Measurements from ENCODE around the gene NEK6. TPM values are rescaled to one million over a fixed set of nuclear protein-coding genes. Genes with fewer than 3 reads are reported as not detected.

The NEK6 gene
- total RNA-seq, 1 donor from 2014 or later: 8.7 TPM

GRCh38 chr9:124285903-124286291 is 28.1 kb downstream of the NEK6 start:
- peak overlapping the region; percentile 76 for H3K27ac ChIP-seq (replicated peaks)
- intact Hi-C loops (cut with micrococcal nuclease): no loop called here
- H3K4me1 ChIP-seq: peaks cover 79% of the 10 kb centered on the region
- no peaks in the 10 kb centered on the region for H3K36me3 ChIP-seq
- peak; percentile 60 for DNase-seq
- TF ChIP-seq CTCF (IDR thresholded peaks at IDR 0.05; ENCODE audit: borderline replicate concordance): no peak
- H3K4me3 ChIP-seq: no peak overlapping the region
- H3K9me3 ChIP-seq (replicated peaks): no peaks in the 10 kb centered on the region
- H3K27me3 ChIP-seq (ENCODE audit: low read depth): no peaks in the 10 kb centered on the region

- intact Hi-C loops (cut with micrococcal nuclease): no loop called here
- no peak for DNase-seq
- peaks cover 79% of the 10 kb centered on the region for H3K4me1 ChIP-seq
- no peaks in the 10 kb centered on the region for H3K9me3 ChIP-seq (replicated peaks)
- no peak for TF ChIP-seq CTCF (IDR thresholded peaks at IDR 0.05; ENCODE audit: borderline replicate concordance)
- no peaks in the 10 kb centered on the region for H3K27me3 ChIP-seq (ENCODE audit: low read depth)
- H3K4me3 ChIP-seq: no peak overlapping the region
- H3K27ac ChIP-seq (replicated peaks): peak overlapping the region; percentile 76
- no peaks in the 10 kb centered on the region for H3K36me3 ChIP-seq
Measured at GRCh38 chr9:124286292-124286931, 28.7 kb downstream of the NEK6 start.

- no peak overlapping the region for H3K4me3 ChIP-seq
- H3K9me3 ChIP-seq (replicated peaks): no peaks in the 10 kb centered on the region
- no peaks in the 10 kb centered on the region for H3K36me3 ChIP-seq
- no peaks in the 10 kb centered on the region for H3K27me3 ChIP-seq (ENCODE audit: low read depth)
- DNase-seq: no peak
- TF ChIP-seq CTCF (IDR thresholded peaks at IDR 0.05; ENCODE audit: borderline replicate concordance): no peak
- H3K27ac ChIP-seq (replicated peaks): peak overlapping the region; percentile 9
- peaks cover 77% of the 10 kb centered on the region for H3K4me1 ChIP-seq
- intact Hi-C loops (cut with micrococcal nuclease): no loop called here
Measured at GRCh38 chr9:124290053-124290591, 32.4 kb downstream of the NEK6 start.

- Histone ChIP-seq H3K27ac (replicated peaks) (peak overlapping the region; percentile 50), H3K27me3 (ENCODE audit: low read depth) (no peaks in the 10 kb centered on the region), H3K4me1 (peaks cover 77% of the 10 kb centered on the region), H3K9me3 (replicated peaks) (no peaks in the 10 kb centered on the region), H3K4me3 (peak overlapping the region; percentile 12), H3K36me3 (no peaks in the 10 kb centered on the region)
- no peak for DNase-seq
- TF ChIP-seq CTCF (IDR thresholded peaks at IDR 0.05; ENCODE audit: borderline replicate concordance): no peak
- intact Hi-C loops (cut with micrococcal nuclease): no loop called here
Measured at GRCh38 chr9:124290743-124291554, 33.2 kb downstream of the NEK6 start.

- intact Hi-C loops (cut with micrococcal nuclease): no loop called here
- no peaks in the 10 kb centered on the region for H3K9me3 ChIP-seq (replicated peaks)
- H3K4me3 ChIP-seq: peak overlapping the region; percentile 12
- H3K4me1 ChIP-seq: peaks cover 77% of the 10 kb centered on the region
- peak overlapping the region; percentile 50 for H3K27ac ChIP-seq (replicated peaks)
- H3K36me3 ChIP-seq: no peaks in the 10 kb centered on the region
- no peak for TF ChIP-seq CTCF (IDR thresholded peaks at IDR 0.05; ENCODE audit: borderline replicate concordance)
- DNase-seq: peak; percentile 41
- no peaks in the 10 kb centered on the region for H3K27me3 ChIP-seq (ENCODE audit: low read depth)
Measured at GRCh38 chr9:124291801-124292396, 34.1 kb downstream of the NEK6 start.
